ENCODE measurements around the gene SFXN3.

The SFXN3 gene

GRCh38 chr10:101016814-101017213 is 14.2 kb upstream of the SFXN3 start:
- H3K27me3 ChIP-seq (replicated peaks in 2 of 5; ENCODE audit: control insufficient read depth in 4 of 5, insufficient read depth in 5 of 5, low read length in 4 of 5) = peaks cover 0 to 29% (median 3%) of the 10 kb centered on the region in 5 experiments
- no peaks in the 10 kb centered on the region for H3K36me3 ChIP-seq (ENCODE audit: control insufficient read depth in 4 of 4, insufficient read depth in 4 of 4, low read length in 3 of 4)
- peaks cover 0 to 31% (median 29%) of the 10 kb centered on the region in 4 experiments for H3K4me1 ChIP-seq (ENCODE audit: control extremely low read depth in 1 of 4, control insufficient read depth in 4 of 4, insufficient read depth in 4 of 4, low read length in 3 of 4)
- no peaks in the 10 kb centered on the region for H3K9me3 ChIP-seq (ENCODE audit: control extremely low read depth in 1 of 5, control insufficient read depth in 4 of 5, insufficient read depth in 2 of 5, low read depth in 1 of 5, low read length in 4 of 5)
- DNase-seq = no peak
- H3K4me3 ChIP-seq (ENCODE audit: control insufficient read depth in 1 of 7, extremely low read depth in 1 of 7, insufficient read depth in 4 of 7, low read depth in 2 of 7, low read length in 6 of 7) = no peak overlapping the region
- no peak overlapping the region for H3K27ac ChIP-seq (ENCODE audit: insufficient read depth in 1 of 2, low read depth in 1 of 2, low read length in 2 of 2, poor library complexity in 1 of 2, severe bottlenecking in 2 of 2)
- WGBS (ENCODE audit: insufficient coverage) = 97% methylated on average over 5 of the region's 5 CpGs
- ChIA-PET CTCF (interaction anchor here (1.0 to 7.3 kb wide), 7 partner anchors 11 to 50 kb away, joined by 3 to 311 read pairs (median 71); partner anchors contain the start of genes LZTS2, MRPL43, PDZD7 and SEMA4G), POLR2A (interaction anchor here (1.2 kb wide), 1 partner anchor 15 kb away, joined by 4 read pairs; no protein-coding TSS in a partner anchor)

DNA sequence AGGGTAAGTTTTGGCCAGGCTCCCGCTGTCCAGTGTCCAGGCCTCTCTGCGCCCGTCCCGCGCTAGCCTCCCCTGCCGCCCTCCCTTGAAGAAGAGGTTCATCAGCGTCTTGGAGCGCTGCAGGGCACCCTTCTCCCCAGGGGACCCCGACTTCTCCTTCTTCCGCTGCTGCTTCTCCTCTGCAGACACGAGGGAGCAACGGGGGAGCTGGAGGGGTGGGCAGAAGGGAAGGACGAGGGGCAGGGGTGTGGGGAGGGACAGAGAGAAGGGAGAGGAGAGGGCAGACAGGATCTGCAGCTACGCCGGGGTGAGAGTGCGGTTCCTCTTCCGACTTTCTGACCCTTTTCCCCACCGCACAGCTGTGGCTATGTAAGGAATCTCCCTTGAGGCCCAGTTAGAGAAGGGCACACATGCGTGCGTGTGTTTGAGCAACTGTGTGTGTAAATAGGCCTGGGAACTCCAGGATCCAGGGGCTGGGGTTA is 12.9 kb upstream of the SFXN3 start:
- H3K27me3 ChIP-seq (replicated peaks in 2 of 5; ENCODE audit: control insufficient read depth in 4 of 5, insufficient read depth in 5 of 5, low read length in 4 of 5) = peaks cover 0 to 29% (median 3%) of the 10 kb centered on the region in 5 experiments
- POLR2A ChIA-PET = interaction anchor here (0.8 kb wide), 1 partner anchor 32 kb away, joined by 3 read pairs; no protein-coding TSS in a partner anchor
- 39% methylated on average over 8 of the region's 20 CpGs for WGBS (ENCODE audit: insufficient coverage)
- peak overlapping the region in 1 of 7 experiments; percentile 28 for H3K4me3 ChIP-seq (ENCODE audit: control insufficient read depth in 1 of 7, extremely low read depth in 1 of 7, insufficient read depth in 4 of 7, low read depth in 2 of 7, low read length in 6 of 7)
- H3K27ac ChIP-seq (ENCODE audit: insufficient read depth in 1 of 2, low read depth in 1 of 2, low read length in 2 of 2, poor library complexity in 1 of 2, severe bottlenecking in 2 of 2) = no peak overlapping the region
- DNase-seq = peak in 2 of 3 donors; percentile 69 to 71
- H3K4me1 ChIP-seq (ENCODE audit: control extremely low read depth in 1 of 4, control insufficient read depth in 4 of 4, insufficient read depth in 4 of 4, low read length in 3 of 4) = peaks cover 0 to 23% (median 22%) of the 10 kb centered on the region in 4 experiments
- H3K36me3 ChIP-seq (ENCODE audit: control insufficient read depth in 4 of 4, insufficient read depth in 4 of 4, low read length in 3 of 4) = no peaks in the 10 kb centered on the region
- CTCF ChIA-PET = interaction anchor here (0.9 to 7.3 kb wide), 13 partner anchors 10 to 124 kb away, joined by 3 to 311 read pairs (median 9); partner anchors contain the start of genes LZTS2, MRPL43, PDZD7 and SEMA4G
- H3K9me3 ChIP-seq (ENCODE audit: control extremely low read depth in 1 of 5, control insufficient read depth in 4 of 5, insufficient read depth in 2 of 5, low read depth in 1 of 5, low read length in 4 of 5) = no peaks in the 10 kb centered on the region

DNA sequence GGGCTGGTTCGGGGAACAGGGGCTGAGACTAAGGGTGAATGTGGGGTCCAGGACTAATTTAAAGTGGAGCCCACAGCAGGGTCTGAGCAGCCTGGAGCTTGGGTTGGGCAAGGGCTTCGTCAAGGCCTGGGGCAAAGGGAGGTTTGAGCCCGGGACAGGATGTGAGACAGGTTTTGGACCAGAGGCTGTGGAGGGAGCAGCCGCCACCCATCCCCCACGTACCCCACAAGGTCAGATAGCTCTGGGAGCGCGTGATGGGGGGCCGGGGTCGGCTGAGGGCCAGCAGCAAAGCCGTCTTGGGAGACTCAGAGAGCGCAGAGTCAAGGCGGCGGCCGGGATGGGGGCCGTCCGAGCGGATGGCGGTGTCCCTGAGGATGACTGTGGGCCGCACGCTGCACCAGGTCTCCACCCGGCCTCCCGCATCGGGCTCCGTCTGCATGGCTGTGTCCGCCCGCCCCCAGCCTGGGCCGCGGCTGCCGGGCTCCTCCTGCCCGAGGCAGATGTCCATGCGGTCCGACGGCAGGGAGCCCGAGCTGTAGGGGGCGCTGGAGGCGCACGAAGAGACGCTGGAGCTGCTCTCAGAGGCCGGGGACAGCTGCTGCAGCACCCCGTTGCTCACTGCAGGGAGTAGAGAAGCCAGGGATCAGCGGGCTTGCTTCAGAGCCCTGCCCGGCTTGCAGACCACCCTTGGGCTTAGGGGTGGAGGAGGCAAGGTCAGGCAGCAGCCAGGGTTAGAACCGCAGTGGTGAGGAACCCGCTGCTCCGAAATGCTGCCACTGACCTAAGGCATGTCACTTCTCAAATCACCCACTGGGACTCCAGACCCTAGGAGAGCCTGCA is 12.2 kb upstream of the SFXN3 start:
- Histone ChIP-seq H3K27ac (ENCODE audit: insufficient read depth in 1 of 2, low read depth in 1 of 2, low read length in 2 of 2, poor library complexity in 1 of 2, severe bottlenecking in 2 of 2) (no peak overlapping the region), H3K4me3 (ENCODE audit: control insufficient read depth in 1 of 7, extremely low read depth in 1 of 7, insufficient read depth in 4 of 7, low read depth in 2 of 7, low read length in 6 of 7) (peak overlapping the region in 3 of 7 experiments; percentile 7 to 48 (median 19)), H3K36me3 (ENCODE audit: control insufficient read depth in 4 of 4, insufficient read depth in 4 of 4, low read length in 3 of 4) (no peaks in the 10 kb centered on the region), H3K4me1 (ENCODE audit: control extremely low read depth in 1 of 4, control insufficient read depth in 4 of 4, insufficient read depth in 4 of 4, low read length in 3 of 4) (peaks cover 0 to 23% (median 17%) of the 10 kb centered on the region in 4 experiments), H3K9me3 (ENCODE audit: control extremely low read depth in 1 of 5, control insufficient read depth in 4 of 5, insufficient read depth in 2 of 5, low read depth in 1 of 5, low read length in 4 of 5) (no peaks in the 10 kb centered on the region), H3K27me3 (replicated peaks in 2 of 5; ENCODE audit: control insufficient read depth in 4 of 5, insufficient read depth in 5 of 5, low read length in 4 of 5) (peaks cover 0 to 29% (median 3%) of the 10 kb centered on the region in 5 experiments)
- ChIA-PET CTCF (interaction anchor here (0.9 to 7.3 kb wide), 16 partner anchors 9 to 123 kb away, joined by 3 to 311 read pairs (median 8); partner anchors contain the start of genes LZTS2, MRPL43, PDZD7 and SEMA4G), POLR2A (interaction anchor here (0.8 to 1.3 kb wide), 2 partner anchors 13 to 31 kb away, joined by 3 read pairs; no protein-coding TSS in a partner anchor)
- peak; percentile 72 to 73 (median 73) for DNase-seq
- 48% methylated on average over 44 of the region's 45 CpGs for WGBS (ENCODE audit: insufficient coverage)

GRCh38 chr10:101019440-101019703 is 11.7 kb upstream of the SFXN3 start:
- 38% methylated on average over 2 of the region's 2 CpGs for WGBS (ENCODE audit: insufficient coverage)
- H3K27me3 ChIP-seq (replicated peaks in 2 of 5; ENCODE audit: control insufficient read depth in 4 of 5, insufficient read depth in 5 of 5, low read length in 4 of 5) = peaks cover 0 to 29% (median 3%) of the 10 kb centered on the region in 5 experiments
- H3K36me3 ChIP-seq (ENCODE audit: control insufficient read depth in 4 of 4, insufficient read depth in 4 of 4, low read length in 3 of 4) = no peaks in the 10 kb centered on the region
- H3K27ac ChIP-seq (ENCODE audit: insufficient read depth in 1 of 2, low read depth in 1 of 2, low read length in 2 of 2, poor library complexity in 1 of 2, severe bottlenecking in 2 of 2) = no peak overlapping the region
- peaks cover 0 to 20% (median 16%) of the 10 kb centered on the region in 4 experiments for H3K4me1 ChIP-seq (ENCODE audit: control extremely low read depth in 1 of 4, control insufficient read depth in 4 of 4, insufficient read depth in 4 of 4, low read length in 3 of 4)
- POLR2A ChIA-PET = interaction anchor here (1.3 kb wide), 1 partner anchor 13 kb away, joined by 3 read pairs; no protein-coding TSS in a partner anchor
- H3K4me3 ChIP-seq (ENCODE audit: control insufficient read depth in 1 of 7, extremely low read depth in 1 of 7, insufficient read depth in 4 of 7, low read depth in 2 of 7, low read length in 6 of 7) = peak overlapping the region in 3 of 7 experiments; percentile 7 to 48 (median 19)
- CTCF ChIA-PET = interaction anchor here (0.9 to 7.3 kb wide), 15 partner anchors 9 to 122 kb away, joined by 3 to 311 read pairs (median 9); partner anchors contain the start of genes LZTS2, MRPL43, PDZD7 and SEMA4G
- DNase-seq = no peak
- no peaks in the 10 kb centered on the region for H3K9me3 ChIP-seq (ENCODE audit: control extremely low read depth in 1 of 5, control insufficient read depth in 4 of 5, insufficient read depth in 2 of 5, low read depth in 1 of 5, low read length in 4 of 5)

- Histone ChIP-seq H3K4me3 (ENCODE audit: control insufficient read depth in 1 of 7, extremely low read depth in 1 of 7, insufficient read depth in 4 of 7, low read depth in 2 of 7, low read length in 6 of 7) (no peak overlapping the region), H3K4me1 (ENCODE audit: control extremely low read depth in 1 of 4, control insufficient read depth in 4 of 4, insufficient read depth in 4 of 4, low read length in 3 of 4) (peaks cover 0 to 18% (median 16%) of the 10 kb centered on the region in 4 experiments), H3K27ac (ENCODE audit: insufficient read depth in 1 of 2, low read depth in 1 of 2, low read length in 2 of 2, poor library complexity in 1 of 2, severe bottlenecking in 2 of 2) (no peak overlapping the region), H3K36me3 (ENCODE audit: control insufficient read depth in 4 of 4, insufficient read depth in 4 of 4, low read length in 3 of 4) (no peaks in the 10 kb centered on the region), H3K9me3 (ENCODE audit: control extremely low read depth in 1 of 5, control insufficient read depth in 4 of 5, insufficient read depth in 2 of 5, low read depth in 1 of 5, low read length in 4 of 5) (no peaks in the 10 kb centered on the region), H3K27me3 (replicated peaks in 2 of 5; ENCODE audit: control insufficient read depth in 4 of 5, insufficient read depth in 5 of 5, low read length in 4 of 5) (peaks cover 0 to 29% (median 3%) of the 10 kb centered on the region in 5 experiments)
- no peak for DNase-seq
- ChIA-PET CTCF (interaction anchor here (0.8 to 45.1 kb wide), 9 partner anchors 7 to 54 kb away, joined by 3 to 1574 read pairs (median 71); partner anchors contain the start of genes KAZALD1, LZTS2, MRPL43 and PDZD7), POLR2A (no interaction called here)
- WGBS (ENCODE audit: insufficient coverage) = 89% methylated on average over 9 of the region's 10 CpGs
Observed at GRCh38 chr10:101020427-101021075, 10.5 kb upstream of the SFXN3 start.

- 100% methylated on average over 3 of the region's 4 CpGs for WGBS (ENCODE audit: insufficient coverage)
- POLR2A ChIA-PET = no interaction called here
- Histone ChIP-seq H3K9me3 (ENCODE audit: control extremely low read depth in 1 of 5, control insufficient read depth in 4 of 5, insufficient read depth in 2 of 5, low read depth in 1 of 5, low read length in 4 of 5) (no peaks in the 10 kb centered on the region), H3K4me3 (ENCODE audit: control insufficient read depth in 1 of 7, extremely low read depth in 1 of 7, insufficient read depth in 4 of 7, low read depth in 2 of 7, low read length in 6 of 7) (no peak overlapping the region), H3K36me3 (ENCODE audit: control insufficient read depth in 4 of 4, insufficient read depth in 4 of 4, low read length in 3 of 4) (no peaks in the 10 kb centered on the region), H3K27ac (ENCODE audit: insufficient read depth in 1 of 2, low read depth in 1 of 2, low read length in 2 of 2, poor library complexity in 1 of 2, severe bottlenecking in 2 of 2) (no peak overlapping the region), H3K4me1 (ENCODE audit: control extremely low read depth in 1 of 4, control insufficient read depth in 4 of 4, insufficient read depth in 4 of 4, low read length in 3 of 4) (peaks cover 0 to 18% (median 16%) of the 10 kb centered on the region in 4 experiments), H3K27me3 (replicated peaks in 2 of 5; ENCODE audit: control insufficient read depth in 4 of 5, insufficient read depth in 5 of 5, low read length in 4 of 5) (peaks cover 0 to 27% (median 2%) of the 10 kb centered on the region in 5 experiments)
- CTCF ChIA-PET = interaction anchor here (1.5 to 45.1 kb wide), 2 partner anchors 13 to 49 kb away, joined by 3 to 1574 read pairs; partner anchors contain the start of gene KAZALD1
- no peak for DNase-seq
Observed at GRCh38 chr10:101021239-101021638, 9.8 kb upstream of the SFXN3 start.

All from common myeloid progenitor, CD34-positive (primary cell).